Body of pancreas (tissue), 4 donors: ENCODE measurements around the gene PLEKHO1. TPM values are rescaled to one million over a fixed set of nuclear protein-coding genes. Genes with fewer than 3 reads are reported as not detected.
A peak's percentile ranks its signal among the peaks of the same experiment; 100 is the strongest.

ENCODE experiments used
- ATAC-seq: fragments of 150-250 bp; one replicate; pipeline ENCODE4 v1.9.1; 2016
- DNase-seq, 4 donors: peaks; one replicate each; pipeline ENCODE4 v3.0.0-alpha.2; 2019
- H3K27ac ChIP-seq, 4 donors: fragments of 200-600 bp; sonication (generic); 1 replicate in 3 of 4; 2 replicates in 1 of 4; pipeline versions ENCODE4 v1.5.1 to v1.6.1; 2016 to 2019; ENCODE audit warnings: mild to moderate bottlenecking in 1 of 4, mixed read lengths in 1 of 4, moderate library complexity in 1 of 4
- H3K27me3 ChIP-seq, 2 donors: fragments of 200-600 bp; sonication (generic); one replicate each; pipeline ENCODE4 v1.6.0; 2016; ENCODE audit warnings: mild to moderate bottlenecking in 1 of 2
- H3K36me3 ChIP-seq, 2 donors: fragments of 200-600 bp; sonication (generic); replicated peaks in 1 of 2; 2 replicates each; pipeline ENCODE4 v1.5.1; 2016; ENCODE audit warnings: low read depth in 2 of 2; ENCODE audit not compliant: insufficient read depth in 1 of 2
- H3K4me1 ChIP-seq: fragments of 200-600 bp; sonication (generic); one replicate; pipeline ENCODE4 v1.6.0; 2016
- H3K4me3 ChIP-seq, 2 donors: fragments of 200-600 bp; sonication (generic); 1 replicate in 1 of 2; 2 replicates in 1 of 2; pipeline ENCODE4 v1.5.1; 2016 to 2019
- H3K9me3 ChIP-seq, 3 donors: fragments of 200-600 bp; sonication (generic); 1 replicate in 2 of 3; 2 replicates in 1 of 3; pipeline ENCODE4 v1.5.1; 2016
- CTCF ChIP-seq, 7 experiments: fragments of 450-650 bp in 4 of 7; fragments of 200-600 bp in 3 of 7; sonication (generic) in 3 of 7; IDR thresholded peaks; one replicate each; pipeline ENCODE4 v1.5.1; 2016 to 2019; ENCODE audit warnings: antibody characterized with exemption in 7 of 7
- POLR2A ChIP-seq, 3 donors: fragments of 450-650 bp; IDR thresholded peaks; one replicate each; pipeline ENCODE4 v1.6.1; 2016; ENCODE audit warnings: antibody characterized with exemption in 3 of 3, mild to moderate bottlenecking in 2 of 3
- WGBS, 2 donors: methylation state at CpG; one replicate each; pipeline ENCODE4 v1.1.5; 2017; 5-methylcytosine and 5-hydroxymethylcytosine counted together
- intact Hi-C: fragments of 100-400 bp; cut with DNase I; formaldehyde crosslinking; loops from one replicate; pipeline ENCODE4 v1.15.1; 2023
- total RNA-seq, 2 donors: library from RNA; depleted of rRNA; stranded (reverse); fragments of >200 nt; gene quantifications; one replicate each; pipeline ENCODE4 v1.1.0, GENCODE V29; 2016

PLEKHO1 gene
- total RNA-seq, 2 donors from 2014 or later = 5.3 to 7.0 TPM

GRCh38 chr1:150165622-150166612 is 16.2 kb downstream of the PLEKHO1 start:
- DNase-seq (peak in 3 of 4 donors; percentile 29 to 50 (median 32)), ATAC-seq (no peak)
- intact Hi-C loops = loop anchor here (10.0 kb wide), 1 partner anchor 91 kb away; no protein-coding TSS in a partner anchor
- Histone ChIP-seq H3K9me3 (no peaks in the 10 kb centered on the region), H3K27ac (no peak overlapping the region), H3K4me1 (peaks cover 11% of the 10 kb centered on the region), H3K27me3 (no peaks in the 10 kb centered on the region), H3K4me3 (no peak overlapping the region), H3K36me3 (no peaks in the 10 kb centered on the region)
- 49 to 52% methylated on average over 13 to 14 of the region's 14 CpGs for WGBS, 2 donors
- no peak for TF ChIP-seq POLR2A (IDR thresholded peaks at IDR 0.05)
- peak in 5 of 7 experiments; percentile 31 to 44 (median 37) for TF ChIP-seq CTCF (IDR thresholded peaks at IDR 0.05)

GRCh38 chr1:150168960-150169601 is 19.4 kb downstream of the PLEKHO1 start:
- no peaks in the 10 kb centered on the region for H3K9me3 ChIP-seq
- 7 to 11% methylated on average over 5 to 6 of the region's 6 CpGs for WGBS, 2 donors
- H3K4me1 ChIP-seq = peaks cover 13% of the 10 kb centered on the region
- H3K27ac ChIP-seq = no peak overlapping the region
- H3K36me3 ChIP-seq = no peaks in the 10 kb centered on the region
- TF ChIP-seq CTCF (IDR thresholded peaks at IDR 0.05) = peak; percentile 41 to 60 (median 53)
- TF ChIP-seq POLR2A (IDR thresholded peaks at IDR 0.05) = no peak
- no peaks in the 10 kb centered on the region for H3K27me3 ChIP-seq
- no peak overlapping the region for H3K4me3 ChIP-seq
- peak; percentile 53 to 75 (median 65) for DNase-seq
- peak; percentile 52 for ATAC-seq
- intact Hi-C loops = loop anchor here (10.0 kb wide), 1 partner anchor 94 kb away; no protein-coding TSS in a partner anchor

GRCh38 chr1:150171801-150172200 is 22.1 kb downstream of the PLEKHO1 start:
- TF ChIP-seq POLR2A (IDR thresholded peaks at IDR 0.05) (no peak), CTCF (IDR thresholded peaks at IDR 0.05) (no peak)
- Histone ChIP-seq H3K4me1 (peaks cover 6% of the 10 kb centered on the region), H3K36me3 (no peaks in the 10 kb centered on the region), H3K27me3 (no peaks in the 10 kb centered on the region), H3K9me3 (no peaks in the 10 kb centered on the region), H3K27ac (no peak overlapping the region), H3K4me3 (no peak overlapping the region)
- no peak for ATAC-seq
- intact Hi-C loops = no loop called here
- 64% methylated on average over 2 of the region's 2 CpGs for WGBS, 2 donors
- no peak for DNase-seq

GRCh38 chr1:150173141-150173585 is 23.4 kb downstream of the PLEKHO1 start:
- ATAC-seq = no peak
- Histone ChIP-seq H3K4me1 (peaks cover 6% of the 10 kb centered on the region), H3K36me3 (no peaks in the 10 kb centered on the region), H3K4me3 (no peak overlapping the region), H3K27me3 (no peaks in the 10 kb centered on the region), H3K9me3 (no peaks in the 10 kb centered on the region), H3K27ac (no peak overlapping the region)
- DNase-seq = no peak
- intact Hi-C loops = no loop called here
- TF ChIP-seq POLR2A (IDR thresholded peaks at IDR 0.05) = no peak
- no peak for TF ChIP-seq CTCF (IDR thresholded peaks at IDR 0.05)
- WGBS, 2 donors = 58 to 67% methylated on average over 4 to 7 of the region's 7 CpGs
